Hepatocyte (in vitro differentiated cells): ENCODE data around the gene CASP14. TPM values are rescaled to one million over a fixed set of nuclear protein-coding genes. Genes with fewer than 3 reads are reported as not detected.

Experiments used
- DNase-seq: peaks from one replicate; pipeline ENCODE4 v3.0.0-alpha.2; 2016; ENCODE audit warnings: low spot score
- H2AFZ ChIP-seq: fragments of 200-600 bp; sonication (generic); 2 replicates; pipeline ENCODE4 v1.6.0; 2016; ENCODE audit warnings: antibody characterized with exemption, mild to moderate bottlenecking
- H3K27ac ChIP-seq: fragments of 200-600 bp; sonication (generic); 2 replicates; pipeline ENCODE4 v1.5.1; 2016; ENCODE audit warnings: mild to moderate bottlenecking
- H3K27me3 ChIP-seq: fragments of 200-600 bp; sonication (generic); 2 replicates; pipeline ENCODE4 v1.6.1; 2016
- H3K36me3 ChIP-seq: fragments of 200-600 bp; sonication (generic); replicated peaks from 2 replicates; pipeline ENCODE4 v1.5.1; 2016; ENCODE audit warnings: low read depth; ENCODE audit not compliant: insufficient read depth
- H3K4me1 ChIP-seq: fragments of 200-600 bp; sonication (generic); 2 replicates; pipeline ENCODE4 v1.5.1; 2016; ENCODE audit warnings: mild to moderate bottlenecking, moderate library complexity; ENCODE audit not compliant: insufficient read depth
- H3K4me2 ChIP-seq: fragments of 200-600 bp; sonication (generic); 2 replicates; pipeline ENCODE4 v1.6.0; 2016
- H3K4me3 ChIP-seq: fragments of 200-600 bp; sonication (generic); 2 replicates; pipeline ENCODE4 v1.5.1; 2016; ENCODE audit warnings: mild to moderate bottlenecking
- H3K79me2 ChIP-seq: fragments of 200-600 bp; sonication (generic); 2 replicates; pipeline ENCODE4 v1.6.0; 2017; ENCODE audit warnings: mild to moderate bottlenecking
- H3K9me2 ChIP-seq: fragments of 200-600 bp; sonication (generic); replicated peaks from 2 replicates; pipeline ENCODE4 v1.6.0; 2017; ENCODE audit warnings: mild to moderate bottlenecking; ENCODE audit not compliant: insufficient read depth
- H3K9me3 ChIP-seq: fragments of 200-600 bp; sonication (generic); 2 replicates; pipeline ENCODE4 v1.5.1; 2016; ENCODE audit warnings: low read depth, mild to moderate bottlenecking
- H4K20me1 ChIP-seq: fragments of 200-600 bp; sonication (generic); 2 replicates; pipeline ENCODE4 v1.6.0; 2016; ENCODE audit warnings: mild to moderate bottlenecking; ENCODE audit not compliant: insufficient read depth, poor library complexity, severe bottlenecking
- CTCF ChIP-seq: fragments of 200-600 bp; sonication (generic); IDR thresholded peaks from 2 replicates; pipeline ENCODE4 v1.5.1; 2016; ENCODE audit warnings: antibody characterized with exemption, mild to moderate bottlenecking; ENCODE audit not compliant: poor library complexity
- EZH2 ChIP-seq: fragments of 200-600 bp; sonication (generic); IDR thresholded peaks from 2 replicates; pipeline ENCODE4 v1.6.1; 2016; ENCODE audit warnings: antibody characterized with exemption, mild to moderate bottlenecking, borderline replicate concordance
- EZH2phosphoT487 ChIP-seq: fragments of 200-600 bp; sonication (generic); IDR thresholded peaks from one replicate; pipeline ENCODE4 v1.6.1; 2018; ENCODE audit warnings: antibody characterized with exemption, mild to moderate bottlenecking, low read depth, moderate library complexity; ENCODE audit not compliant: unreplicated experiment, severe bottlenecking
- WGBS: methylation state at CpG from one replicate; pipeline ENCODE4 v1.1.6; 2016; ENCODE audit warnings: low lambda C conversion rate; ENCODE audit errors: missing lambda C conversion rate; 5-methylcytosine and 5-hydroxymethylcytosine counted together
- polyA plus RNA-seq: library from polyadenylated mRNA; unstranded; fragments of >200 nt; fragmentation: Nextera tagmentation; extraction: Ambion mirVana; gene quantifications from 2 replicates; pipeline ENCODE4 v1.2.1, GENCODE V29; 2016
- total RNA-seq: library from RNA; depleted of rRNA; stranded (reverse); fragments of >200 nt; gene quantifications from 2 replicates; pipeline ENCODE4 v1.2.3, GENCODE V29; 2014

CASP14 gene
- total and polyA plus RNA-seq, 2 experiments from 2014 or later = not detected

GRCh38 chr19:15035795-15036311 lies 13.4 kb upstream of the CASP14 start:
- Histone ChIP-seq H3K4me2 (no peak overlapping the region), H3K9me2 (no peaks in the 10 kb centered on the region), H3K36me3 (no peaks in the 10 kb centered on the region), H3K4me1 (no peaks in the 10 kb centered on the region), H3K27me3 (no peaks in the 10 kb centered on the region), H2AFZ (no peak overlapping the region), H3K79me2 (no peaks in the 10 kb centered on the region), H3K4me3 (no peak overlapping the region), H3K9me3 (no peaks in the 10 kb centered on the region), H3K27ac (no peak overlapping the region), H4K20me1 (no peaks in the 10 kb centered on the region)
- WGBS = no CpG with 5 or more reads among the region's 1 CpG
- DNase-seq = no peak
- no peak for TF ChIP-seq EZH2
- TF ChIP-seq CTCF = no peak
- no peak for TF ChIP-seq EZH2phosphoT487

GRCh38 chr19:15037586-15037985 lies 11.7 kb upstream of the CASP14 start:
- no peak for TF ChIP-seq CTCF

GRCh38 chr19:15038294-15038693 lies 11.0 kb upstream of the CASP14 start:
- Histone ChIP-seq H3K9me3 (no peaks in the 10 kb centered on the region), H3K4me2 (no peak overlapping the region), H2AFZ (no peak overlapping the region), H3K27ac (no peak overlapping the region), H3K4me1 (no peaks in the 10 kb centered on the region), H3K9me2 (no peaks in the 10 kb centered on the region), H3K36me3 (no peaks in the 10 kb centered on the region), H3K4me3 (no peak overlapping the region), H4K20me1 (no peaks in the 10 kb centered on the region), H3K27me3 (no peaks in the 10 kb centered on the region), H3K79me2 (no peaks in the 10 kb centered on the region)
- no peak for DNase-seq
- WGBS = 68% methylated on average over 3 of the region's 3 CpGs
- no peak for TF ChIP-seq EZH2phosphoT487

More at GRCh38 chr19:15037586-15037985, 11.7 kb upstream of the CASP14 start:
- H3K27ac ChIP-seq = no peak overlapping the region
- no peaks in the 10 kb centered on the region for H3K9me2 ChIP-seq
- H3K4me2 ChIP-seq = no peak overlapping the region
- no peak for DNase-seq
- WGBS = 56% methylated on average over 4 of the region's 4 CpGs
- no peaks in the 10 kb centered on the region for H4K20me1 ChIP-seq
- H2AFZ ChIP-seq = no peak overlapping the region
- H3K9me3 ChIP-seq = no peaks in the 10 kb centered on the region
- no peaks in the 10 kb centered on the region for H3K4me1 ChIP-seq
- no peaks in the 10 kb centered on the region for H3K27me3 ChIP-seq
- H3K36me3 ChIP-seq = no peaks in the 10 kb centered on the region
- no peak overlapping the region for H3K4me3 ChIP-seq
- no peaks in the 10 kb centered on the region for H3K79me2 ChIP-seq

DNA sequence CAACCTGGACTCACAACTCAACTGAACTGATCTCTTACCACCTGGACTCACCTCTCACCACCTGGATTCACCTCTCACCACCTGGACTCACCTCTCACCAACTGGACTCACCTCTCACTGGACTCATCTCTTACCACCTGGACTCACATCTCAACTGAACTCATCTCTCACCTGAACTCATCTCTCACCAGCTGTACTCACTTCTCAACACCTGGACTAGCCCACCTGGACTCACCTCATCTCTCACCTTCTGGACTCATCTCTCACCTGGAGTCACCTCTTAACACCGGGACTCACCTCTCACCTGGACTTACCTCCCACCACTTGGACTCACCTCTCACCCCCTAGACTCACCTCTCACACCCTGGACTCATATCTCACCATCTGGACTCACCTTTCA lies 7.3 kb upstream of the CASP14 start:
- no peaks in the 10 kb centered on the region for H4K20me1 ChIP-seq
- TF ChIP-seq EZH2 = no peak
- TF ChIP-seq EZH2phosphoT487 = no peak
- no peak for TF ChIP-seq CTCF

More for the DNA sequence above, 7.3 kb upstream of the CASP14 start:
- H3K9me3 ChIP-seq = no peaks in the 10 kb centered on the region
- H3K79me2 ChIP-seq = no peaks in the 10 kb centered on the region
- no peaks in the 10 kb centered on the region for H3K4me1 ChIP-seq
- H3K4me3 ChIP-seq = no peak overlapping the region
- WGBS = 60% methylated on average over 1 of the region's 1 CpG
- H3K9me2 ChIP-seq = no peaks in the 10 kb centered on the region
- H3K27ac ChIP-seq = no peak overlapping the region
- H3K36me3 ChIP-seq = no peaks in the 10 kb centered on the region
- no peak for DNase-seq
- H2AFZ ChIP-seq = no peak overlapping the region
- H3K4me2 ChIP-seq = no peak overlapping the region
- H3K27me3 ChIP-seq = no peaks in the 10 kb centered on the region
